ENCODE results near the gene GDPD4.

The GDPD4 gene

GRCh38 chr11:77207618-77208313, 93.7 kb downstream of the GDPD4 start:
- TF ChIP-seq, protein P1, sequence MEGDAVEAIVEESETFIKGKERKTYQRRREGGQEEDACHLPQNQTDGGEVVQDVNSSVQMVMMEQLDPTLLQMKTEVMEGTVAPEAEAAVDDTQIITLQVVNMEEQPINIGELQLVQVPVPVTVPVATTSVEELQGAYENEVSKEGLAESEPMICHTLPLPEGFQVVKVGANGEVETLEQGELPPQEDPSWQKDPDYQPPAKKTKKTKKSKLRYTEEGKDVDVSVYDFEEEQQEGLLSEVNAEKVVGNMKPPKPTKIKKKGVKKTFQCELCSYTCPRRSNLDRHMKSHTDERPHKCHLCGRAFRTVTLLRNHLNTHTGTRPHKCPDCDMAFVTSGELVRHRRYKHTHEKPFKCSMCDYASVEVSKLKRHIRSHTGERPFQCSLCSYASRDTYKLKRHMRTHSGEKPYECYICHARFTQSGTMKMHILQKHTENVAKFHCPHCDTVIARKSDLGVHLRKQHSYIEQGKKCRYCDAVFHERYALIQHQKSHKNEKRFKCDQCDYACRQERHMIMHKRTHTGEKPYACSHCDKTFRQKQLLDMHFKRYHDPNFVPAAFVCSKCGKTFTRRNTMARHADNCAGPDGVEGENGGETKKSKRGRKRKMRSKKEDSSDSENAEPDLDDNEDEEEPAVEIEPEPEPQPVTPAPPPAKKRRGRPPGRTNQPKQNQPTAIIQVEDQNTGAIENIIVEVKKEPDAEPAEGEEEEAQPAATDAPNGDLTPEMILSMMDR (IDR thresholded peaks at IDR 0.05; ENCODE audit: low read depth, low read length, missing control alignments): no peak
- DNase-seq (ENCODE audit: low read depth): no peak
- no peak overlapping the region for H3K4me3 ChIP-seq (ENCODE audit: low read depth, low read length)

DNA sequence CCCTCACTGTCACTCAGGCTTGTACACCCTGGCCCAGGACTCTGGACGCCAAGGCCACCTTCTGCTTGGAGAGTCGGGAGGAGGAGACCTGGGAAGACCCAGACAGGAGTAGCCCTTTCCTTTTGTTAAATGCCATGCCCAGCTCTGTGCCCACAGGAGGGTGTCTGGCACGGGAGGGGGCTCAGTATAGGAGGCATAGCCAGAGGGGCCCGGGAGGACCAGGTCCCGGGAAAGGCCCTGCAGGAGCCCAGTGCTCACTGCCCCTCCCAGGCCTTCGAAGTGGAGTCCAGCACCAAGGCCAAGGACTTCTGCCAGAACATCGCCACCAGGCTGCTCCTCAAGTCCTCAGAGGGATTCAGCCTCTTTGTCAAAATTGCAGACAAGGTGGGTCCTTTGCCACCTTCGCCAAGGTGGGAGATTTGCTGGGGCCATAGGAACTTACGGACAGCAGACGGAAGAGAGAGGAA, 94.4 kb downstream of the GDPD4 start:
- H3K4me3 ChIP-seq (ENCODE audit: low read depth, low read length): no peak overlapping the region
- TF ChIP-seq, protein P1 (IDR thresholded peaks at IDR 0.05; ENCODE audit: low read depth, low read length, missing control alignments): no peak
- DNase-seq (ENCODE audit: low read depth): no peak

DNA sequence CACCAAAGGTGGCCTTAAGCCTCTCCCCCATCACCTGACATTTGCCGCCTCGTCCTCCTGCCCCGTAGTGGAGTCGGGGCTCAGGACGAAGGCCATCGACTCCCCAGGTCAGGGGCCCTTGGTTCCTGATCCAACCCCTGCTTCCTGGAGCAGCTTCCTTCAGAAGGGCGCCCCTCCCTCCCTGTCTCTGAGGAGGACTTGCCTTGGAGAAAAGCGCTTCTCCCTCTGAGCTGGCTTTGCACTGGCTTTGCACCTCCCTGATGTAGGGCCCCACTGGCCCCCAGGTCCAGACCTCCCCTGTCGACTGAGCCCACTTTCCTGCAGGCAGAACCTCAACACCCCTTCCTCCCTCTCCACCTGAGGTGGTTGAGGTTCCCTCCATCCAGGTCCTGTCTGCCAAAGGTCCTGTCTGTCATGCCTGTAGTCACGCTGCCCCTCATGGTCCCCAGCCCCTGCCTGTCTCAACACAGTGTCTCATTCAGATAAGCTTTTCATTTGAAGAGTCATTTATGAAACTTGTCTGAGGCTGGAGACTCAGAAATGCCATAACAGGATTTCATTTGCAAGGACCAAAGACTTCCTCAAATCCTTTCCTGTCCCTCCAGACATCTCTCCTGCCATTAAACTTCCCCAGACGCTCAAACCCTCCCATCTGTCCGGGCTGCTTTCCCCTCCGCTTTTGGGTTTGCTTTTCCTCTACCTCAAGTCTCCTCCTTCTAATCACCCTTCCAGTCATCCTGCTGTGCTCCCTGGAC, 95.0 kb downstream of the GDPD4 start:
- no peak overlapping the region for H3K4me3 ChIP-seq (ENCODE audit: low read depth, low read length)
- TF ChIP-seq, protein P1 (IDR thresholded peaks at IDR 0.05; ENCODE audit: low read depth, low read length, missing control alignments): no peak
- no peak for DNase-seq (ENCODE audit: low read depth)

GRCh38 chr11:77205467-77206263, 95.8 kb downstream of the GDPD4 start:
- TF ChIP-seq, protein P1 (IDR thresholded peaks at IDR 0.05; ENCODE audit: low read depth, low read length, missing control alignments): no peak
- no peak overlapping the region for H3K4me3 ChIP-seq (ENCODE audit: low read depth, low read length)
- DNase-seq (ENCODE audit: low read depth): no peak

DNA sequence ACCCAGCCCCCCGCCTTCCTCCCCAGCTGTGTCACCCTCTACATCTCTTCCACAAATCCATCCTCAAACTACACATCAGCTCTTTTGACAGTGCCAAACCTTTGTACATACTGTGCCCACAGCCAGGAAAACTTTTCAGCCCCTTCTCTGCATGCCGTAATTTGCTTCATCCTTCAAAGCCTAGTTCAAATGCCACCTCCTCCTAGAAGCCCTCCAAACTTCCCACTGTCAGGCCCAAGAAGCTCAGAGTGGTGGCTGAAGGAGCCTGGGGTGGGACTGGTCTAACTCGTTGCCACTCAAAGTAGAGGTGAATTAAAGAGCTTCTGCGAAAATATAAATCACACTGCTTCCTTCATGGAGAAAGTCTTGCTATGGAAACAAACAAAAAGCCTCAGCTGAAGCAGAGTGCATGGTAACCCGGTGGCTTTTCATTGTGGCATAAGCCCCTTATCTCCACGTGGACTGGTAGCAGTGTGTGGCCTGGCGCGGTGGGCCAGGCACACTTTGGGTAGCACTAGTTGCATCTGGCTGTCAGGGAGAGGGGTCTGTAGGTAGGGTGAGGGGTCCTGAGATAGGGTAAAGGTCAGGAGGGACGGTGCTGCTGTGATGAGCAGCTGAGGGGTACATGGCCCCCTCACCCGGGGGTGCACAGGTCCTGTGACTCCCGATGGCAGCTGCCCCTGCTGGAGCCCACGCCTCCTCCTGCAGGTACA, 96.6 kb downstream of the GDPD4 start:
- no peak for DNase-seq (ENCODE audit: low read depth)
- H3K4me3 ChIP-seq (ENCODE audit: low read depth, low read length): no peak overlapping the region
- TF ChIP-seq, protein P1 (IDR thresholded peaks at IDR 0.05; ENCODE audit: low read depth, low read length, missing control alignments): no peak

All from GM12864 (cell line).